Measurements from ENCODE around the gene FUT2. TPM values are rescaled to one million over a fixed set of nuclear protein-coding genes. Genes with fewer than 3 reads are reported as not detected.
A peak's percentile ranks its signal among the peaks of the same experiment; 100 is the strongest.

The FUT2 gene
- total and polyA plus RNA-seq, 2 of the 13 experiments (the other 11 are each of a cell fraction or from before 2014, with no cell fraction given), result 0.07 TPM; not detected in 1

DNA sequence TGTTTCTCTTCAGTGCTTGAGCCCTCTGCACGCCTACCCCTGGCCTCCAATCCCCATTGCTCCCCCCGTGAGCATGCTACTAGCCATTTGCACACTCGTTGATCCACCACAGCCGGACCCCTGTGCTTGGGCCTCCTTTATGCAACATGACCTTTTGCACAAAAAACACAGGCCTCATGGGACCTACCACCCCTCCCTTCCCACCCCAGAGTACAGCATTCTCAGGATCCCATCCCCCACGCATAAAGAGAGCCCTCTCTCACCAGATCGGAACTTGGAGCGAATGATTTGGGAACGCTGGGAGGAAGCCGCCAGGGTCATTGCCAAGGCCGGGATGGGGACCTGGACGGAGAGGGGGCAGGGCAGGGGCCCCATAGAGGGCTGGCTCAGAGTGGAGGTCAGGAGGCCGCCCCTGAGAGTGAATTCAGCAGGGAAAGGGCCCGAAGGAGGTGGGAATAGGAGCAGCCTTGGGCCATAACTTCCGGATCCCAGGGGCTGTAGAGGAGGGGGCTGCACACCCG, 23.0 kb downstream of the FUT2 start (continued):
- TF ChIP-seq, protein P1, sequence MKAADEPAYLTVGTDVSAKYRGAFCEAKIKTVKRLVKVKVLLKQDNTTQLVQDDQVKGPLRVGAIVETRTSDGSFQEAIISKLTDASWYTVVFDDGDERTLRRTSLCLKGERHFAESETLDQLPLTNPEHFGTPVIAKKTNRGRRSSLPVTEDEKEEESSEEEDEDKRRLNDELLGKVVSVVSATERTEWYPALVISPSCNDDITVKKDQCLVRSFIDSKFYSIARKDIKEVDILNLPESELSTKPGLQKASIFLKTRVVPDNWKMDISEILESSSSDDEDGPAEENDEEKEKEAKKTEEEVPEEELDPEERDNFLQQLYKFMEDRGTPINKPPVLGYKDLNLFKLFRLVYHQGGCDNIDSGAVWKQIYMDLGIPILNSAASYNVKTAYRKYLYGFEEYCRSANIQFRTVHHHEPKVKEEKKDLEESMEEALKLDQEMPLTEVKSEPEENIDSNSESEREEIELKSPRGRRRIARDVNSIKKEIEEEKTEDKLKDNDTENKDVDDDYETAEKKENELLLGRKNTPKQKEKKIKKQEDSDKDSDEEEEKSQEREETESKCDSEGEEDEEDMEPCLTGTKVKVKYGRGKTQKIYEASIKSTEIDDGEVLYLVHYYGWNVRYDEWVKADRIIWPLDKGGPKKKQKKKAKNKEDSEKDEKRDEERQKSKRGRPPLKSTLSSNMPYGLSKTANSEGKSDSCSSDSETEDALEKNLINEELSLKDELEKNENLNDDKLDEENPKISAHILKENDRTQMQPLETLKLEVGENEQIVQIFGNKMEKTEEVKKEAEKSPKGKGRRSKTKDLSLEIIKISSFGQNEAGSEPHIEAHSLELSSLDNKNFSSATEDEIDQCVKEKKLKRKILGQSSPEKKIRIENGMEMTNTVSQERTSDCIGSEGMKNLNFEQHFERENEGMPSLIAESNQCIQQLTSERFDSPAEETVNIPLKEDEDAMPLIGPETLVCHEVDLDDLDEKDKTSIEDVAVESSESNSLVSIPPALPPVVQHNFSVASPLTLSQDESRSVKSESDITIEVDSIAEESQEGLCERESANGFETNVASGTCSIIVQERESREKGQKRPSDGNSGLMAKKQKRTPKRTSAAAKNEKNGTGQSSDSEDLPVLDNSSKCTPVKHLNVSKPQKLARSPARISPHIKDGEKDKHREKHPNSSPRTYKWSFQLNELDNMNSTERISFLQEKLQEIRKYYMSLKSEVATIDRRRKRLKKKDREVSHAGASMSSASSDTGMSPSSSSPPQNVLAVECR (CRISPR knock-in tag; IDR thresholded peaks at IDR 0.05; ENCODE audit: borderline replicate concordance), result peak; percentile 27; the same call in 1 of the 2 replicates
- TF ChIP-seq, protein P2, sequence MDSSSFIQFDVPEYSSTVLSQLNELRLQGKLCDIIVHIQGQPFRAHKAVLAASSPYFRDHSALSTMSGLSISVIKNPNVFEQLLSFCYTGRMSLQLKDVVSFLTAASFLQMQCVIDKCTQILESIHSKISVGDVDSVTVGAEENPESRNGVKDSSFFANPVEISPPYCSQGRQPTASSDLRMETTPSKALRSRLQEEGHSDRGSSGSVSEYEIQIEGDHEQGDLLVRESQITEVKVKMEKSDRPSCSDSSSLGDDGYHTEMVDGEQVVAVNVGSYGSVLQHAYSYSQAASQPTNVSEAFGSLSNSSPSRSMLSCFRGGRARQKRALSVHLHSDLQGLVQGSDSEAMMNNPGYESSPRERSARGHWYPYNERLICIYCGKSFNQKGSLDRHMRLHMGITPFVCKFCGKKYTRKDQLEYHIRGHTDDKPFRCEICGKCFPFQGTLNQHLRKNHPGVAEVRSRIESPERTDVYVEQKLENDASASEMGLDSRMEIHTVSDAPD (CRISPR knock-in tag; IDR thresholded peaks at IDR 0.05), result no peak
- TF ChIP-seq CBFB (CRISPR knock-in tag; IDR thresholded peaks at IDR 0.05), result peak; percentile 75; the same call in 1 of the 2 replicates
- TF ChIP-seq JUND (CRISPR knock-in tag; IDR thresholded peaks at IDR 0.05), result 0 out of 2 replicates have a peak, but pooled peaks have one; percentile 30
- 0 out of 4 replicates have a peak, but pooled peaks of 1 of the 2 experiments have one; percentile 10 for TF ChIP-seq POLR2A (IDR thresholded peaks at IDR 0.05; ENCODE audit: insufficient read depth in 1 of 2, low read depth in 2 of 2, low read length in 2 of 2)
- no peak for TF ChIP-seq ZNF703 (CRISPR knock-in tag; IDR thresholded peaks at IDR 0.05; ENCODE audit: borderline replicate concordance)
- peak; percentile 3; the same call in 1 of the 2 replicates for TF ChIP-seq ZNF629 (CRISPR knock-in tag; conservative IDR thresholded peaks at IDR 0.05)
- TF ChIP-seq, protein P3, sequence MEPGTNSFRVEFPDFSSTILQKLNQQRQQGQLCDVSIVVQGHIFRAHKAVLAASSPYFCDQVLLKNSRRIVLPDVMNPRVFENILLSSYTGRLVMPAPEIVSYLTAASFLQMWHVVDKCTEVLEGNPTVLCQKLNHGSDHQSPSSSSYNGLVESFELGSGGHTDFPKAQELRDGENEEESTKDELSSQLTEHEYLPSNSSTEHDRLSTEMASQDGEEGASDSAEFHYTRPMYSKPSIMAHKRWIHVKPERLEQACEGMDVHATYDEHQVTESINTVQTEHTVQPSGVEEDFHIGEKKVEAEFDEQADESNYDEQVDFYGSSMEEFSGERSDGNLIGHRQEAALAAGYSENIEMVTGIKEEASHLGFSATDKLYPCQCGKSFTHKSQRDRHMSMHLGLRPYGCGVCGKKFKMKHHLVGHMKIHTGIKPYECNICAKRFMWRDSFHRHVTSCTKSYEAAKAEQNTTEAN (CRISPR knock-in tag; conservative IDR thresholded peaks at IDR 0.05), result peak; percentile 100
- no peak for TF ChIP-seq SP2 (CRISPR knock-in tag; IDR thresholded peaks at IDR 0.05)
- TF ChIP-seq, protein P4, sequence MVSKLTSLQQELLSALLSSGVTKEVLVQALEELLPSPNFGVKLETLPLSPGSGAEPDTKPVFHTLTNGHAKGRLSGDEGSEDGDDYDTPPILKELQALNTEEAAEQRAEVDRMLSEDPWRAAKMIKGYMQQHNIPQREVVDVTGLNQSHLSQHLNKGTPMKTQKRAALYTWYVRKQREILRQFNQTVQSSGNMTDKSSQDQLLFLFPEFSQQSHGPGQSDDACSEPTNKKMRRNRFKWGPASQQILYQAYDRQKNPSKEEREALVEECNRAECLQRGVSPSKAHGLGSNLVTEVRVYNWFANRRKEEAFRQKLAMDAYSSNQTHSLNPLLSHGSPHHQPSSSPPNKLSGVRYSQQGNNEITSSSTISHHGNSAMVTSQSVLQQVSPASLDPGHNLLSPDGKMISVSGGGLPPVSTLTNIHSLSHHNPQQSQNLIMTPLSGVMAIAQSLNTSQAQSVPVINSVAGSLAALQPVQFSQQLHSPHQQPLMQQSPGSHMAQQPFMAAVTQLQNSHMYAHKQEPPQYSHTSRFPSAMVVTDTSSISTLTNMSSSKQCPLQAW (CRISPR knock-in tag; IDR thresholded peaks at IDR 0.05), result 0 out of 2 replicates have a peak, but pooled peaks have one; percentile 46
- peak; percentile 64; the same call in 1 of the 2 replicates for TF ChIP-seq AHDC1 (CRISPR knock-in tag; IDR thresholded peaks at IDR 0.05; ENCODE audit: borderline replicate concordance)
- TF ChIP-seq ZNF552 (CRISPR knock-in tag; IDR thresholded peaks at IDR 0.05; ENCODE audit: borderline replicate concordance), result no peak
- TF ChIP-seq ZNF674 (CRISPR knock-in tag; IDR thresholded peaks at IDR 0.05; ENCODE audit: low read depth), result no peak
- no peak for TF ChIP-seq BHLHE40 (IDR thresholded peaks at IDR 0.05; ENCODE audit: low read length)
- TF ChIP-seq POGZ (CRISPR knock-in tag; IDR thresholded peaks at IDR 0.05), result no peak
